BE2C (cell line): ENCODE measurements around the gene INCA1.
A peak's percentile ranks its signal among the peaks of the same experiment; 100 is the strongest.
"Not testable (repeated sequence)": the region's sequence is repeated elsewhere in the genome, so short reads cannot be mapped to it uniquely, and the experiment has no call there.

ENCODE experiments used
- DNase-seq: peaks from one replicate; pipeline ENCODE4 v3.0.0-alpha.2; 2020
- H3K27me3 ChIP-seq: fragments of 250-450 bp; sonication (Bioruptor Pico); 2 replicates; pipeline ENCODE4 v1.5.1; 2020; ENCODE audit warnings: mild to moderate bottlenecking
- H3K36me3 ChIP-seq: fragments of 250-450 bp; sonication (Bioruptor Pico); 2 replicates; pipeline ENCODE4 v1.5.1; 2020; ENCODE audit warnings: mild to moderate bottlenecking
- H3K4me1 ChIP-seq: fragments of 250-450 bp; sonication (Bioruptor Pico); 2 replicates; pipeline ENCODE4 v1.5.1; 2020
- H3K4me3 ChIP-seq: 2 replicates; pipeline ENCODE4 v1.5.1; 2011; ENCODE audit warnings: low read depth, low read length
- H3K9me3 ChIP-seq: fragments of 250-450 bp; sonication (Bioruptor Pico); 2 replicates; pipeline ENCODE4 v1.5.1; 2020
- TF ChIP-seq, protein P1 (sequence below): IDR thresholded peaks from 2 replicates; pipeline ENCODE4 v1.5.1; 2012; ENCODE audit warnings: mild to moderate bottlenecking, low read depth, low read length

INCA1 gene

DNA sequence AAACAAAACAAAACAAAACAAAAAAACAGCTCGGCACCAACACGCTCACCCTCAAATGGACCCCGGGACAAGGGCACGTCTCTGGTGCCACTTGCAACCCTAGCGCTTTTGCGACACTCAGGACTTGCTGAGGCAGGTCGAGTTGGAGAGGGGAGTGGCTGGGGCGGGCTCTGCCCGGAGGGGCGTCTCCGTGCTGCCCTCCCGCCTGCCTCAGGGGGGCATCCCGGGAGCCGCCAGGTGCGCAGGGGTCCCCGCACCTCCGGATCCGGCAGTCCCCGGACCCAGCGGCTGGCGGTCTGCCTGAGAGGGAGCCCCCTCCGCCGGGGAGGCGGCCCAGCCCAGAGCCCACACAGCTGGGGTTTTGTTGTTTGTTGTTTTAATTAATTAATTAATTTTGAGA is 38.0 kb upstream of the INCA1 start, which contains the start of gene SLC52A1:
SLC52A1 (minus strand) TSS at position 112 of the 400 bp plus-strand sequence. CDS start 820 bp downstream, outside the sequence.
- DNase-seq = no peak
- Histone ChIP-seq H3K4me3 (no peak within 1 kb of the TSS), H3K9me3 (no peaks in the 10 kb centered on the region), H3K27me3 (peaks cover 11% of the 10 kb centered on the region), H3K4me1 (no peaks in the 10 kb centered on the region), H3K36me3 (no peaks in the 10 kb centered on the region)
- TF ChIP-seq, protein P1, sequence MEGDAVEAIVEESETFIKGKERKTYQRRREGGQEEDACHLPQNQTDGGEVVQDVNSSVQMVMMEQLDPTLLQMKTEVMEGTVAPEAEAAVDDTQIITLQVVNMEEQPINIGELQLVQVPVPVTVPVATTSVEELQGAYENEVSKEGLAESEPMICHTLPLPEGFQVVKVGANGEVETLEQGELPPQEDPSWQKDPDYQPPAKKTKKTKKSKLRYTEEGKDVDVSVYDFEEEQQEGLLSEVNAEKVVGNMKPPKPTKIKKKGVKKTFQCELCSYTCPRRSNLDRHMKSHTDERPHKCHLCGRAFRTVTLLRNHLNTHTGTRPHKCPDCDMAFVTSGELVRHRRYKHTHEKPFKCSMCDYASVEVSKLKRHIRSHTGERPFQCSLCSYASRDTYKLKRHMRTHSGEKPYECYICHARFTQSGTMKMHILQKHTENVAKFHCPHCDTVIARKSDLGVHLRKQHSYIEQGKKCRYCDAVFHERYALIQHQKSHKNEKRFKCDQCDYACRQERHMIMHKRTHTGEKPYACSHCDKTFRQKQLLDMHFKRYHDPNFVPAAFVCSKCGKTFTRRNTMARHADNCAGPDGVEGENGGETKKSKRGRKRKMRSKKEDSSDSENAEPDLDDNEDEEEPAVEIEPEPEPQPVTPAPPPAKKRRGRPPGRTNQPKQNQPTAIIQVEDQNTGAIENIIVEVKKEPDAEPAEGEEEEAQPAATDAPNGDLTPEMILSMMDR = no peak

DNA sequence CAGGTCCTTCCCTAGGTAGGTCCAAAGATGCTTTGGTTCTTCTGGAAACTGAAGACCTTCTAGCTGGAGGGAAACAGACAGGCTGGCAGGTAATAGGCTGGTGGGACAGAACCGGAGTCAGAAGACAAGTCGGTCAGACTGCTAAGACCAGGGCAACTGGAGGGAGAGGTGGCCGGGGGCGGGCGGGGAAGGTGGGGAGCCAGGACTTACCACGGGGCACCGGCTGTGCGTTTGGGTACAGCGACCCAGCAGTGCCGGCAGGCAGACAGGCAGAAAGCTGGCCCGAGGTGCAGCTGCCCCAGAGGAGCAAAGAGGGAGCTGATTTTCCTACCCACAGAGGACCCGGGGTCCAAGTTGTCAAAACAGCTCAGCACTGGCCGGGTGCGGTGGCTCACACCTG is 37.3 kb upstream of the INCA1 start:
- no peak overlapping the region for H3K4me3 ChIP-seq
- H3K9me3 ChIP-seq = no peaks in the 10 kb centered on the region
- H3K36me3 ChIP-seq = no peaks in the 10 kb centered on the region
- DNase-seq = no peak
- no peaks in the 10 kb centered on the region for H3K4me1 ChIP-seq
- TF ChIP-seq, protein P1 = no peak
- H3K27me3 ChIP-seq = peaks cover 11% of the 10 kb centered on the region

DNA sequence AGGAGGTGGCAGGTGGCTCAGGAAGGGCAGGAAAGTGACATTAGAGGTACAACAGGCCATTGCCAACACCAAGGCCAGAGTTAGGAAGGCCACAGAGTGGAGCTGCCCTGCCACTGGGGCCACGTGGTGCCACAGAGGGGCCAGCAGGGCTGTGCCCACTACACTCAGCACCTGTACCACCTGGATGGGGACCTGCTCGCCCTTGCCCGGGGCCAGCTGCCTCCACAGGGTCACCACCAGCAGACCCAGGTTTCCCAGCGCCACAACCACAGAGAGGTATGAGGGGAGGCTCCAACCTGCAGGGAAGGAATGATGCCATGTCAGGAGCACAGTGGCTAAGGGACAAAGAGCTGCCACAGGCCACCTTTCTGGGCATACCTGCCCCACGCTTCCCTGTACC is 36.7 kb upstream of the INCA1 start:
- TF ChIP-seq, protein P1 = no peak
- peaks cover 11% of the 10 kb centered on the region for H3K27me3 ChIP-seq
- H3K9me3 ChIP-seq = no peaks in the 10 kb centered on the region
- H3K36me3 ChIP-seq = no peaks in the 10 kb centered on the region
- H3K4me1 ChIP-seq = no peaks in the 10 kb centered on the region
- no peak for DNase-seq
- no peak overlapping the region for H3K4me3 ChIP-seq

DNA sequence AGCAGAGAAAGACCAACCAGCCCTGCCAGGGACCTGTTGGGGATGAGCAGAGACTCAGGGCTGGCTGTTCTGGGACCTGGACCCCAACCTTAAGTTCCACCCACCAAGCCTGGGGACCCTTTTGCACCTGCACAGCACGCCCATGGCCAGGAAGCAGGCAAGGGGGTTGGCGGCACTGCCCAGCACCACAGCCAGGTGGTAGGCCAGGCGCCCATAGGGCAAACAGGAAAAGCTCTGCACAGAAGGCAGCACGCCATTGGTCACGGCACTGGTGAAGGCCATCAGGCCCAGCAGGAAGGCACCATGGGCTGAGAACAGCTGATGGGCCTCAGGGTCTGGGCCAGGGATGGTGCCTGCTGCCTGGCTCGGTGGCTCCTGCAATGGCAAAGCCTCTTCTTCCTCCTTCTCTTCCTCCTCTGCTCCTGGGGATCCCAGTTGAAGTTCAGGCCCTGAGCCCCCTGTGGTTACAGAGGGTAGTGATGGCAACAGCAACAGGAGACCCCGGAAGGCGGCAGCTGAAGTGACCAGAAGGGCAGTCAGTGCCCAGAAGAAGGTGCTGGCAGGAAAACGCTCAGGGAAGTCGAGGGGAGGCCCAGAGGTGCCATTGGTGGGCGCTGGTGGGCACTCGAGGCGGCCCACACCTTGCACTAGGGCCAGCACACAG is 36.2 kb upstream of the INCA1 start:
- TF ChIP-seq, protein P1 = no peak
- no peak for DNase-seq
- H3K9me3 ChIP-seq = no peaks in the 10 kb centered on the region
- H3K4me1 ChIP-seq = no peaks in the 10 kb centered on the region
- peaks cover 11% of the 10 kb centered on the region for H3K27me3 ChIP-seq
- no peak overlapping the region for H3K4me3 ChIP-seq
- no peaks in the 10 kb centered on the region for H3K36me3 ChIP-seq

DNA sequence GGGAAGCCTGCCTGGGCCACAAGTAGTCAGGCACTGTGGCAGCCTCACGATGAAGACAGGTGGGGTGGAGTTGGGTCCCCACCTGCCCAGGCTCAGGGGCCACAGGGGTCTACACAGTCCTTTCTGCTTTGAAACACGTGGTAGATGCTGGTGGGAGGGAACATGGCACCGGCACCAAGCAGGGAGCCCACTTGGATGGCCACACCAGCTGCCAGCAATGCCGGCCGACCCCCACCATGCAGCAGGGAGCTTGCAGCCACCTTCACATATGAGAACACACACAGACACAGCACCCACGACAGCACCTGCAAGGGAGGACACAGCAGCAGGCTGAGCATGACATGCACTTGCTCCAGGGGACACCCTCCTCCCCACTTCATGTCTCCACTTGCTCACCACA is 35.5 kb upstream of the INCA1 start:
- no peaks in the 10 kb centered on the region for H3K36me3 ChIP-seq
- H3K4me1 ChIP-seq = no peaks in the 10 kb centered on the region
- peaks cover 11% of the 10 kb centered on the region for H3K27me3 ChIP-seq
- no peaks in the 10 kb centered on the region for H3K9me3 ChIP-seq
- TF ChIP-seq, protein P1 = no peak
- H3K4me3 ChIP-seq = no peak overlapping the region
- no peak for DNase-seq

DNA sequence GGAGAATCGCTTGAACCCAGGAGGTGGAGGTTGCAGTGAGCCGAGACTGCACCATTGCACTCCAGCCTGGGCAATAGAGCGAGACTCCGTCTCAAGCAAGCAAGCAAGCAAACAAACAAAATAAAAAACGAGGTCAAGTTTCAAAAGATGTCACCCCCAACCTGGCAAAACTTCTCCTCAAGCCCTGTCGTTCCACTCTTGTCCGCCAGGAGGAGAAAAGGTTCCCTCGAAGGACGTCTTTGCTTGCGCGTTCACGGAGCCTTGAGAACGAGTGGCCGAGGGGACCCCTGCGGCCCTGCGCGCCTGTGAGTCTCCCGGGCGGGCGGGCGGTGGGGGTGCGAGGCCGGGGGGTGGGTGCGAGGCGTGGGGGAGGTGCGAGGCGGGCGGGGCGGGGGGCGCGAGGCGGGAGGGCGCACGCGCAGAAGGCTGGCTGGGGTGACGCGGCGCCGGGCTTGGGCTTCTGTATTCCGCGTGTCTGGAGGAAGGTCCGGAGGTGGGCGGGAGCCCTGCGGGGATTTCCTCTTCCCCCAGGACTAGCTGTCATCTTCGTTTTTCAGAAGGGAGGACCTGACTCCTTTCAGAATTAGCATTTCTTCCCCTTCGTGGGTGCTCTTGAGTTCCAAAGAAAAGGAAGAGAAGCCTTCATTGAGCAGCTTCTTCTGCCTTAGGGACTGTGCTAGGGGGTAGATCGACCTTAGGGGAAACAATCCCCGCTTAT is 34.2 kb upstream of the INCA1 start:
- DNase-seq = peak; percentile 73
- TF ChIP-seq, protein P1 = peak; percentile 62
- H3K4me3 ChIP-seq = peak overlapping the region; percentile 32

DNA sequence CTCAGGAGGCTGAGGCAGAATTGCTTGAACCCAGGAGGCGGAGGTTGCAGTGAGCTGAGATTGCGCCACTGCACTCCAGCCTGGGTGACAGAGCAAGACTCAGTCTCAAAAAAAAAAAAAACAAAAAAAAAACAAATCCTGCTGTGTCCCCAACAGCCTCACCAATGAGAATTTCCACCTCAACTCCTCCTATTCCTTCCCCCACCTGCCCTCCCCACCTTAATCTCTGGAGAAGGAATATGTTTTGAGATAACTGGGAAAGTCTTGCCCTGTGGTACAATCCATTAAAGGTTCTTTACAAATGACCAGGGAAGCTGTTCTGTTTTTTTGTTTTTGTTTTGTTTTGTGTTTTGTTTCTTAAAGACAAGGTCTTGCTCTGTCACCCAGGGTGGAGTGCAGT is 32.8 kb upstream of the INCA1 start:
- H3K4me3 ChIP-seq, H3K9me3 ChIP-seq, H3K27me3 ChIP-seq, H3K36me3 ChIP-seq, H3K4me1 ChIP-seq, DNase-seq: not testable (repeated sequence)

More for the DNA sequence above, 34.2 kb upstream of the INCA1 start:
- Histone ChIP-seq H3K4me1 (no peaks in the 10 kb centered on the region), H3K36me3 (no peaks in the 10 kb centered on the region), H3K9me3 (no peaks in the 10 kb centered on the region), H3K27me3 (peaks cover 11% of the 10 kb centered on the region)
